Thymus (tissue), 11 donors: ENCODE measurements around the gene KIR2DL4. TPM values are rescaled to one million over a fixed set of nuclear protein-coding genes. Genes with fewer than 3 reads are reported as not detected.
"Not testable (repeated sequence)": the region's sequence is repeated elsewhere in the genome, so short reads cannot be mapped to it uniquely, and the experiment has no call there.

ENCODE experiments used
- DNase-seq, 9 donors: peaks; one replicate each; pipeline ENCODE4 v3.0.0-alpha.2; 2013; ENCODE audit warnings: low spot score in 9 of 9, low read depth in 6 of 9, missing footprints in 1 of 9
- H3K27ac ChIP-seq, 2 donors: one replicate each; pipeline ENCODE4 v1.5.1; 2013; ENCODE audit warnings: control low read depth in 1 of 2, low read depth in 1 of 2, low read length in 1 of 2, mild to moderate bottlenecking in 1 of 2, moderate library complexity in 1 of 2
- H3K27me3 ChIP-seq, 2 donors: one replicate each; pipeline ENCODE4 v1.5.1; 2013; ENCODE audit warnings: low read length in 1 of 2; ENCODE audit not compliant: control insufficient read depth in 2 of 2, insufficient read depth in 1 of 2
- H3K36me3 ChIP-seq, 2 donors: one replicate each; pipeline ENCODE4 v1.5.1; 2013; ENCODE audit warnings: low read length in 1 of 2, mild to moderate bottlenecking in 1 of 2, moderate library complexity in 1 of 2; ENCODE audit not compliant: control insufficient read depth in 2 of 2, insufficient read depth in 2 of 2
- H3K4me1 ChIP-seq, 2 donors: one replicate each; pipeline ENCODE4 v1.5.1; 2013; ENCODE audit warnings: low read length in 2 of 2; ENCODE audit not compliant: control insufficient read depth in 2 of 2, insufficient read depth in 2 of 2
- H3K4me3 ChIP-seq, 2 donors: one replicate each; pipeline ENCODE4 v1.5.1; 2013; ENCODE audit warnings: low read length in 2 of 2, control low read depth in 1 of 2, mild to moderate bottlenecking in 1 of 2
- H3K9me3 ChIP-seq, 2 donors: one replicate each; pipeline ENCODE4 v1.5.1; 2013; ENCODE audit warnings: low read length in 1 of 2, mild to moderate bottlenecking in 1 of 2; ENCODE audit not compliant: control insufficient read depth in 2 of 2, insufficient read depth in 1 of 2
- WGBS: extraction: QIAGEN DNeasy Blood & Tissue Kit; methylation state at CpG from one replicate; pipeline ENCODE4 v1.1.7; 2013; 5-methylcytosine and 5-hydroxymethylcytosine counted together
- polyA plus RNA-seq: library from polyadenylated mRNA; stranded (reverse); fragments of 200-250 nt; gene quantifications from one replicate; pipeline ENCODE4 v1.2.3, GENCODE V29; 2013
- total RNA-seq: library from RNA; stranded (reverse); fragments of 120-200 nt; gene quantifications from one replicate; pipeline ENCODE4 v1.2.4, GENCODE V29; 2013
- donor health status: healthy.

Gene KIR2DL4
- total and polyA plus RNA-seq, 2 donors = 0.16 TPM; not detected in 1

- Histone ChIP-seq H3K9me3 (no peaks in the 10 kb centered on the region), H3K4me1 (no peaks in the 10 kb centered on the region), H3K4me3 (no peak overlapping the region), H3K27me3 (no peaks in the 10 kb centered on the region), H3K27ac (no peak overlapping the region), H3K36me3 (no peaks in the 10 kb centered on the region)
- no peak for DNase-seq
- WGBS = 61% methylated on average over 2 of the region's 2 CpGs
Measured at GRCh38 chr19:54850930-54851329, 47.5 kb downstream of the KIR2DL4 start.

GRCh38 chr19:54851353-54851752, 47.9 kb downstream of the KIR2DL4 start:
- Histone ChIP-seq H3K36me3 (no peaks in the 10 kb centered on the region), H3K27me3 (no peaks in the 10 kb centered on the region), H3K9me3 (no peaks in the 10 kb centered on the region), H3K4me1 (no peaks in the 10 kb centered on the region), H3K4me3 (no peak overlapping the region), H3K27ac (no peak overlapping the region)
- no peak for DNase-seq
- 52% methylated on average over 7 of the region's 7 CpGs for WGBS

GRCh38 chr19:54855241-54855640, 51.8 kb downstream of the KIR2DL4 start:
- not testable (repeated sequence) for H3K36me3 ChIP-seq, H3K27me3 ChIP-seq, DNase-seq, H3K9me3 ChIP-seq, H3K27ac ChIP-seq, H3K4me1 ChIP-seq, H3K4me3 ChIP-seq
- 72% methylated on average over 1 of the region's 1 CpG for WGBS

- H3K27me3 ChIP-seq, H3K4me3 ChIP-seq, H3K4me1 ChIP-seq, H3K36me3 ChIP-seq, H3K27ac ChIP-seq, H3K9me3 ChIP-seq, DNase-seq: not testable (repeated sequence)
- 85% methylated on average over 3 of the region's 3 CpGs for WGBS
Measured at GRCh38 chr19:54858476-54858875, 55.1 kb downstream of the KIR2DL4 start.

GRCh38 chr19:54859421-54859820, 56.0 kb downstream of the KIR2DL4 start:
- not testable (repeated sequence) for H3K4me1 ChIP-seq, H3K36me3 ChIP-seq, DNase-seq, H3K4me3 ChIP-seq, H3K9me3 ChIP-seq, H3K27me3 ChIP-seq, H3K27ac ChIP-seq
- WGBS = 86% methylated on average over 7 of the region's 7 CpGs

DNA sequence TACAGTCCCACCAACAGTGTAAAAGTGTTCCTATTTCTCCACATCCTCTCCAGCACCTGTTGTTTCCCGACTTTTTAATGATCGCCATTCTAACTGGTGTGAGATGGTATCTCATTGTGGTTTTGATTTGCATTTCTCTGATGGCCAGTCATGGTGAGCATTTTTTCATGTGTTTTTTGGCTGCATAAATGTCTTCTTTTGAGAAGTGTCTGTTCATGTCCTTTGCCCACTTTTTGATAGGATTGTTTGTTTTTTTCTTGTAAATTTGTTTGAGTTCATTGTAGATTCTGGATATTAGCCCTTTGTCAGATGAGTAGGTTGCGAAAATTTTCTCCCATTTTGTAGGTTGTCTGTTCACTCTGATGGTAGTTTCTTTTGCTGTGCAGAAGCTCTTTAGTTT, 60.0 kb downstream of the KIR2DL4 start:
- not testable (repeated sequence) for H3K27ac ChIP-seq, H3K27me3 ChIP-seq, DNase-seq, H3K36me3 ChIP-seq, H3K9me3 ChIP-seq, H3K4me3 ChIP-seq, H3K4me1 ChIP-seq
- WGBS = 94% methylated on average over 2 of the region's 3 CpGs

Other genes with a start within 250 kb of the KIR2DL4 start
- gene LILRA2, start 229.8 kb upstream of the KIR2DL4 start, total RNA-seq = 1.3 TPM
- gene LILRA2, start 229.8 kb upstream of the KIR2DL4 start, polyA plus RNA-seq = 3.2 TPM
- 0.33 TPM for gene LILRA1, start 210.0 kb upstream of the KIR2DL4 start, total RNA-seq
- gene LILRA1, start 210.0 kb upstream of the KIR2DL4 start, polyA plus RNA-seq = 0.32 TPM
- 0.94 TPM for gene LILRB1, start 173.1 kb upstream of the KIR2DL4 start, total RNA-seq
- gene LILRB1, start 173.1 kb upstream of the KIR2DL4 start, polyA plus RNA-seq = 5.8 TPM
- gene LILRB4, start 140.6 kb upstream of the KIR2DL4 start, total RNA-seq = 4.2 TPM
- 14.4 TPM for gene LILRB4, start 140.6 kb upstream of the KIR2DL4 start, polyA plus RNA-seq
- not detected for gene KIR3DL3, start 79.2 kb upstream of the KIR2DL4 start, total RNA-seq
- gene KIR3DL3, start 79.2 kb upstream of the KIR2DL4 start, polyA plus RNA-seq = 0.05 TPM
- gene KIR2DL3, start 65.1 kb upstream of the KIR2DL4 start, total RNA-seq = not detected
- 0.05 TPM for gene KIR2DL3, start 65.1 kb upstream of the KIR2DL4 start, polyA plus RNA-seq
- gene KIR2DL1, start 33.8 kb upstream of the KIR2DL4 start, total RNA-seq = not detected
- 0.05 TPM for gene KIR2DL1, start 33.8 kb upstream of the KIR2DL4 start, polyA plus RNA-seq
- gene KIR3DL1, start 12.9 kb downstream of the KIR2DL4 start, total RNA-seq = not detected
- 0.02 TPM for gene KIR3DL1, start 12.9 kb downstream of the KIR2DL4 start, polyA plus RNA-seq
- gene KIR2DS4, start 29.1 kb downstream of the KIR2DL4 start, total RNA-seq = not detected
- gene KIR2DS4, start 29.1 kb downstream of the KIR2DL4 start, polyA plus RNA-seq = 0.07 TPM
- gene KIR3DL2, start 46.8 kb downstream of the KIR2DL4 start, total RNA-seq = not detected
- gene KIR3DL2, start 46.8 kb downstream of the KIR2DL4 start, polyA plus RNA-seq = 0.21 TPM
- gene FCAR, start 70.6 kb downstream of the KIR2DL4 start, total RNA-seq = 0.71 TPM
- 0.32 TPM for gene FCAR, start 70.6 kb downstream of the KIR2DL4 start, polyA plus RNA-seq
- gene NCR1, start 102.5 kb downstream of the KIR2DL4 start, total RNA-seq = 0.52 TPM
- 0.46 TPM for gene NCR1, start 102.5 kb downstream of the KIR2DL4 start, polyA plus RNA-seq
- gene NLRP7, start 143.9 kb downstream of the KIR2DL4 start, total RNA-seq = 0.19 TPM
- gene NLRP7, start 143.9 kb downstream of the KIR2DL4 start, polyA plus RNA-seq = 0.18 TPM
- 9.8 TPM for gene NLRP2, start 162.8 kb downstream of the KIR2DL4 start, total RNA-seq
- 9.2 TPM for gene NLRP2, start 162.8 kb downstream of the KIR2DL4 start, polyA plus RNA-seq
- not detected for gene GP6, start 234.7 kb downstream of the KIR2DL4 start, total RNA-seq
- gene GP6, start 234.7 kb downstream of the KIR2DL4 start, polyA plus RNA-seq = 0.16 TPM